H1 (cell line): Measurements from ENCODE around the gene SLC22A15.

ENCODE experiments used
- EZH2 ChIP-seq: fragments of 200-600 bp; sonication (generic); IDR thresholded peaks from 2 replicates; pipeline ENCODE4 v1.7.1; 2012; ENCODE audit warnings: low read depth, mild to moderate bottlenecking, moderate library complexity, low read length, inconsistent platforms; ENCODE audit not compliant: severe bottlenecking
- GABPA ChIP-seq: IDR thresholded peaks from 2 replicates; pipeline ENCODE4 v1.6.1; 2011; ENCODE audit warnings: mild to moderate bottlenecking, low read length, moderate library complexity, borderline replicate concordance; ENCODE audit not compliant: insufficient read depth
- POLR2A ChIP-seq, 2 experiments: IDR thresholded peaks; 1 replicate in 1 of 2; 2 replicates in 1 of 2; pipeline ENCODE4 v1.6.1; 2011; ENCODE audit warnings: low read depth in 2 of 2, low read length in 2 of 2, mild to moderate bottlenecking in 2 of 2; ENCODE audit errors: control extremely low read depth in 1 of 2
- SP1 ChIP-seq: IDR thresholded peaks from 2 replicates; pipeline ENCODE4 v1.6.1; 2011; ENCODE audit warnings: low read depth, low read length
- SP4 ChIP-seq: IDR thresholded peaks from 2 replicates; pipeline ENCODE4 v1.6.1; 2012; ENCODE audit warnings: low read length, inconsistent platforms
- ZNF274 ChIP-seq: IDR thresholded peaks from 2 replicates; pipeline ENCODE4 v1.7.0; 2012; ENCODE audit warnings: low read length, borderline replicate concordance; ENCODE audit errors: extremely low read depth
- TF ChIP-seq, protein P1 (sequence below), 3 experiments: IDR thresholded peaks; 1 replicate in 2 of 3; 2 replicates in 1 of 3; pipeline versions ENCODE4 v1.5.1 to v1.6.1; 2011; ENCODE audit warnings: low read length in 3 of 3, mild to moderate bottlenecking in 3 of 3, inconsistent platforms in 2 of 3, low read depth in 1 of 3, moderate library complexity in 1 of 3; ENCODE audit not compliant: insufficient read depth in 1 of 3; ENCODE audit errors: control extremely low read depth in 1 of 3
- TF ChIP-seq, protein P2 (sequence below): IDR thresholded peaks from 2 replicates; pipeline ENCODE4 v1.6.1; 2011; ENCODE audit warnings: low read length, improper control_type of control experiment

DNA sequence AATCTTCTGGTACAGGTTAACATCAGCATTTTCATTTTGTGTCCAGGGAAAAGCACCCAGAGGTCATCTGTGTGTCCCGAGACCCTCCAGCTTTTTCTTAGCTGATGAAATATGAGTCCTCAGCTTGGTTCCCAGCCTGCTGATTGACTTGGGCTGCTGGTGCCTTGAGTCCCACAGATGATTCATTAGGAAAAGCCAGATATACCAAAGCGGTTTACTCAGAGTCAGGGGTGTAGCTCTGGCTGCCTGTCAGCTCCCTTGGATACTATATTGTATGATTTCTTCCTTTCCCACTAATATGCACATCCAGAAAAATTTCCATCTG is 91.2 kb downstream of the SLC22A15 start:
- TF ChIP-seq, protein P1, sequence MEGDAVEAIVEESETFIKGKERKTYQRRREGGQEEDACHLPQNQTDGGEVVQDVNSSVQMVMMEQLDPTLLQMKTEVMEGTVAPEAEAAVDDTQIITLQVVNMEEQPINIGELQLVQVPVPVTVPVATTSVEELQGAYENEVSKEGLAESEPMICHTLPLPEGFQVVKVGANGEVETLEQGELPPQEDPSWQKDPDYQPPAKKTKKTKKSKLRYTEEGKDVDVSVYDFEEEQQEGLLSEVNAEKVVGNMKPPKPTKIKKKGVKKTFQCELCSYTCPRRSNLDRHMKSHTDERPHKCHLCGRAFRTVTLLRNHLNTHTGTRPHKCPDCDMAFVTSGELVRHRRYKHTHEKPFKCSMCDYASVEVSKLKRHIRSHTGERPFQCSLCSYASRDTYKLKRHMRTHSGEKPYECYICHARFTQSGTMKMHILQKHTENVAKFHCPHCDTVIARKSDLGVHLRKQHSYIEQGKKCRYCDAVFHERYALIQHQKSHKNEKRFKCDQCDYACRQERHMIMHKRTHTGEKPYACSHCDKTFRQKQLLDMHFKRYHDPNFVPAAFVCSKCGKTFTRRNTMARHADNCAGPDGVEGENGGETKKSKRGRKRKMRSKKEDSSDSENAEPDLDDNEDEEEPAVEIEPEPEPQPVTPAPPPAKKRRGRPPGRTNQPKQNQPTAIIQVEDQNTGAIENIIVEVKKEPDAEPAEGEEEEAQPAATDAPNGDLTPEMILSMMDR (IDR thresholded peaks at IDR 0.05; ENCODE audit: control extremely low read depth in 1 of 3, insufficient read depth in 1 of 3, low read depth in 1 of 3, low read length in 3 of 3): no peak
- no peak for TF ChIP-seq SP1
- no peak for TF ChIP-seq SP4
- TF ChIP-seq EZH2: no peak
- TF ChIP-seq, protein P2, sequence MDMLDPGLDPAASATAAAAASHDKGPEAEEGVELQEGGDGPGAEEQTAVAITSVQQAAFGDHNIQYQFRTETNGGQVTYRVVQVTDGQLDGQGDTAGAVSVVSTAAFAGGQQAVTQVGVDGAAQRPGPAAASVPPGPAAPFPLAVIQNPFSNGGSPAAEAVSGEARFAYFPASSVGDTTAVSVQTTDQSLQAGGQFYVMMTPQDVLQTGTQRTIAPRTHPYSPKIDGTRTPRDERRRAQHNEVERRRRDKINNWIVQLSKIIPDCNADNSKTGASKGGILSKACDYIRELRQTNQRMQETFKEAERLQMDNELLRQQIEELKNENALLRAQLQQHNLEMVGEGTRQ: no peak
- no peak for TF ChIP-seq POLR2A (IDR thresholded peaks at IDR 0.05; ENCODE audit: control extremely low read depth in 1 of 2, low read depth in 2 of 2, low read length in 2 of 2)
- no peak for TF ChIP-seq GABPA
- no peak for TF ChIP-seq ZNF274
